H1 (cell line): ENCODE results near the gene FAM120B. TPM values are rescaled to one million over a fixed set of nuclear protein-coding genes. Genes with fewer than 3 reads are reported as not detected.

ENCODE experiments used
- CTCF ChIA-PET: fragments of 300-600 bp; sonication (Branson Sonifier 250); formaldehyde crosslinking; loops from one replicate; lab custom pipeline; 2021; ENCODE audit not compliant: partially characterized antibody; lab: Charles Lee
- POLR2A ChIA-PET: fragments of 300-600 bp; sonication (Branson Sonifier 250); formaldehyde crosslinking; loops from one replicate; lab custom pipeline; 2021; ENCODE audit warnings: inconsistent platforms; ENCODE audit not compliant: partially characterized antibody; lab: Charles Lee
- DNase-seq, 2 experiments: peaks; one replicate each; pipeline versions ENCODE4 v3.0.0 to v3.0.0-alpha.2; 2010 to 2022; ENCODE audit warnings: low spot score in 2 of 2, low read depth in 1 of 2, mixed read lengths in 1 of 2
- FAIRE-seq: peaks from 2 replicates; lab custom pipeline; 2011; peaks lifted over from hg19 to GRCh38; lab: Jason Lieb, UNC
- H2AFZ ChIP-seq: 2 replicates; pipeline ENCODE4 v1.8.1; 2012; ENCODE audit warnings: low read length, inconsistent platforms
- H2AK5ac ChIP-seq: 2 replicates; pipeline ENCODE4 v1.6.1; 2013; ENCODE audit warnings: low read depth, low read length
- H2BK120ac ChIP-seq: replicated peaks from 2 replicates; pipeline ENCODE3; 2013; ENCODE audit warnings: low read depth, low read length, inconsistent platforms
- H2BK12ac ChIP-seq: 2 replicates; pipeline ENCODE4 v1.6.1; 2013; ENCODE audit warnings: low read depth, low read length
- H2BK15ac ChIP-seq: 2 replicates; pipeline ENCODE4 v1.6.1; 2013; ENCODE audit warnings: low read length
- H2BK20ac ChIP-seq: 2 replicates; pipeline ENCODE4 v1.6.1; 2013; ENCODE audit warnings: low read length
- H2BK5ac ChIP-seq: 2 replicates; pipeline ENCODE4 v1.6.1; 2013; ENCODE audit warnings: low read depth, low read length
- H3K14ac ChIP-seq: 2 replicates; pipeline ENCODE4 v1.6.1; 2013; ENCODE audit warnings: inconsistent platforms; ENCODE audit not compliant: insufficient read length
- H3K18ac ChIP-seq: 2 replicates; pipeline ENCODE4 v1.6.1; 2013; ENCODE audit warnings: low read length; ENCODE audit errors: extremely low read depth
- H3K23ac ChIP-seq: 2 replicates; pipeline ENCODE4 v1.6.1; 2013; ENCODE audit warnings: inconsistent platforms; ENCODE audit not compliant: insufficient read length
- H3K23me2 ChIP-seq: 2 replicates; pipeline ENCODE4 v1.6.1; 2013; ENCODE audit warnings: low read depth, low read length
- H3K27ac ChIP-seq: 2 replicates; pipeline ENCODE4 v1.6.1; 2011; ENCODE audit warnings: low read depth, low read length, inconsistent platforms
- H3K27me3 ChIP-seq, 4 experiments: replicated peaks in 1 of 4; 1 replicate in 1 of 4; 2 replicates in 3 of 4; pipeline versions ENCODE4 v1.6.1 to v1.8.1; 2011 to 2013; ENCODE audit warnings: low read length in 3 of 4, mild to moderate bottlenecking in 3 of 4, inconsistent platforms in 2 of 4, mixed read lengths in 2 of 4, moderate library complexity in 1 of 4; ENCODE audit not compliant: control insufficient read depth in 3 of 4, insufficient read depth in 3 of 4; ENCODE audit errors: extremely low read depth in 1 of 4
- H3K36me3 ChIP-seq, 4 experiments: 2 replicates each; pipeline versions ENCODE4 v1.6.1 to v1.8.1; 2011 to 2013; ENCODE audit warnings: mild to moderate bottlenecking in 4 of 4, low read length in 3 of 4, moderate library complexity in 2 of 4, control low read depth in 1 of 4, inconsistent platforms in 1 of 4; ENCODE audit not compliant: insufficient read depth in 4 of 4, control insufficient read depth in 2 of 4
- H3K4ac ChIP-seq: replicated peaks from 2 replicates; pipeline ENCODE3; 2013; ENCODE audit warnings: low read length, low read depth, mixed read lengths, inconsistent platforms; ENCODE audit not compliant: insufficient read length
- H3K4me1 ChIP-seq, 4 experiments: replicated peaks in 1 of 4; 1 replicate in 1 of 4; 2 replicates in 3 of 4; pipeline versions ENCODE4 v1.6.1 to v1.8.1; 2011 to 2013; ENCODE audit warnings: low read length in 3 of 4, inconsistent platforms in 2 of 4, mixed read lengths in 1 of 4; ENCODE audit not compliant: insufficient read depth in 4 of 4, control insufficient read depth in 3 of 4
- H3K4me2 ChIP-seq, 2 experiments: 2 replicates each; pipeline versions ENCODE4 v1.6.1 to v1.8.1; 2011 to 2013; ENCODE audit warnings: low read depth in 2 of 2, low read length in 2 of 2, control low read depth in 1 of 2, inconsistent platforms in 1 of 2, mild to moderate bottlenecking in 1 of 2; ENCODE audit not compliant: insufficient read depth in 1 of 2
- H3K4me3 ChIP-seq, 4 experiments: fragments of 200-600, 300-600 bp in 1 of 4; sonication (generic), shearing (Covaris generic), sonication (Bioruptor Twin) in 1 of 4; 2 replicates each; pipeline versions ENCODE4 v1.5.1 to v1.8.1; 2011 to 2016; ENCODE audit warnings: low read length in 4 of 4, low read depth in 3 of 4, control low read depth in 2 of 4, inconsistent platforms in 2 of 4, mild to moderate bottlenecking in 2 of 4, mixed read lengths in 1 of 4, moderate library complexity in 1 of 4; ENCODE audit not compliant: insufficient read depth in 2 of 4; ENCODE audit errors: extremely low read depth in 1 of 4
- H3K56ac ChIP-seq: replicated peaks from 2 replicates; pipeline ENCODE3; 2013; ENCODE audit warnings: low read depth, mild to moderate bottlenecking, mixed read lengths, low read length, inconsistent platforms; ENCODE audit not compliant: insufficient read length
- H3K79me1 ChIP-seq: 2 replicates; pipeline ENCODE4 v1.6.1; 2013; ENCODE audit warnings: low read depth, low read length, control low read depth
- H3K79me2 ChIP-seq, 2 experiments: 2 replicates each; pipeline versions ENCODE4 v1.6.1 to v1.8.1; 2012 to 2013; ENCODE audit warnings: low read length in 2 of 2, mild to moderate bottlenecking in 2 of 2, inconsistent platforms in 1 of 2; ENCODE audit not compliant: insufficient read depth in 2 of 2, control insufficient read depth in 1 of 2
- H3K9ac ChIP-seq, 4 experiments: replicated peaks in 1 of 4; 1 replicate in 1 of 4; 2 replicates in 3 of 4; pipeline versions ENCODE4 v1.6.1 to v1.8.1; 2011 to 2013; ENCODE audit warnings: low read depth in 3 of 4, low read length in 3 of 4, control low read depth in 2 of 4, mild to moderate bottlenecking in 2 of 4, moderate library complexity in 2 of 4, inconsistent platforms in 1 of 4; ENCODE audit errors: extremely low read depth in 1 of 4
- H3K9me3 ChIP-seq, 2 experiments: 2 replicates each; pipeline versions ENCODE4 v1.6.1 to v1.8.1; 2012 to 2013; ENCODE audit warnings: mild to moderate bottlenecking in 2 of 2, moderate library complexity in 2 of 2, control low read depth in 1 of 2, inconsistent platforms in 1 of 2, low read depth in 1 of 2, low read length in 1 of 2, mixed read lengths in 1 of 2; ENCODE audit not compliant: insufficient read depth in 2 of 2
- H4K20me1 ChIP-seq, 2 experiments: replicated peaks in 1 of 2; 2 replicates each; pipeline versions ENCODE3 to v1.8.1; 2011 to 2013; ENCODE audit warnings: inconsistent platforms in 2 of 2, low read length in 2 of 2, mild to moderate bottlenecking in 1 of 2; ENCODE audit not compliant: insufficient read depth in 2 of 2, control insufficient read depth in 1 of 2
- H4K5ac ChIP-seq: 2 replicates; pipeline ENCODE4 v1.6.1; 2013; ENCODE audit warnings: low read length, low read depth, mixed read lengths, inconsistent platforms; ENCODE audit not compliant: insufficient read length
- H4K8ac ChIP-seq: 2 replicates; pipeline ENCODE4 v1.8.0; 2013; ENCODE audit warnings: mild to moderate bottlenecking, moderate library complexity, low read length, inconsistent platforms; ENCODE audit not compliant: insufficient read depth; ENCODE audit errors: extremely low read depth
- H4K91ac ChIP-seq: replicated peaks from 2 replicates; pipeline ENCODE3; 2013; ENCODE audit warnings: low read length, mixed read lengths, inconsistent platforms; ENCODE audit not compliant: insufficient read length
- CBX8 ChIP-seq: fragments of 300-800, 300-1000 bp; sonication (generic); IDR thresholded peaks from 2 replicates; pipeline ENCODE4 v1.7.1; 2016; ENCODE audit warnings: low read depth, low read length, borderline replicate concordance
- CHD2 ChIP-seq: IDR thresholded peaks from 2 replicates; pipeline ENCODE4 v1.6.1; 2012; ENCODE audit warnings: low read length, improper control_type of control experiment
- EP300 ChIP-seq, 2 experiments: IDR thresholded peaks; 1 replicate in 1 of 2; 2 replicates in 1 of 2; pipeline ENCODE4 v1.6.1; 2011 to 2012; ENCODE audit warnings: low read depth in 2 of 2, low read length in 2 of 2, mild to moderate bottlenecking in 2 of 2, borderline replicate concordance in 1 of 2, inconsistent platforms in 1 of 2, moderate library complexity in 1 of 2
- EZH2 ChIP-seq: fragments of 200-600 bp; sonication (generic); IDR thresholded peaks from 2 replicates; pipeline ENCODE4 v1.7.1; 2012; ENCODE audit warnings: low read depth, mild to moderate bottlenecking, moderate library complexity, low read length, inconsistent platforms; ENCODE audit not compliant: severe bottlenecking
- FOSL1 ChIP-seq: IDR thresholded peaks from 2 replicates; pipeline ENCODE4 v1.6.1; 2011; ENCODE audit warnings: mild to moderate bottlenecking, low read depth, low read length, moderate library complexity; ENCODE audit not compliant: insufficient read depth
- KDM1A ChIP-seq: fragments of 200-600, 300-600 bp; sonication (generic); IDR thresholded peaks from 2 replicates; pipeline ENCODE4 v1.7.1; 2016; ENCODE audit warnings: mild to moderate bottlenecking, low read length, borderline replicate concordance
- RAD21 ChIP-seq, 2 experiments: IDR thresholded peaks in 1 of 2; conservative IDR thresholded peaks in 1 of 2; 2 replicates each; pipeline ENCODE4 v1.6.1; 2011; ENCODE audit warnings: low read depth in 2 of 2, low read length in 2 of 2, improper control_type of control experiment in 1 of 2, inconsistent platforms in 1 of 2, mild to moderate bottlenecking in 1 of 2, moderate library complexity in 1 of 2
- SAP30 ChIP-seq: fragments of 300-600 bp; sonication (generic); IDR thresholded peaks from 2 replicates; pipeline ENCODE4 v1.7.1; 2012; ENCODE audit warnings: low read length, moderate library complexity, mild to moderate bottlenecking, inconsistent platforms; ENCODE audit not compliant: insufficient read depth, insufficient replicate concordance
- SIX5 ChIP-seq: IDR thresholded peaks from 2 replicates; pipeline ENCODE4 v1.6.1; 2011; ENCODE audit warnings: mild to moderate bottlenecking, low read depth, low read length
- SP1 ChIP-seq: IDR thresholded peaks from 2 replicates; pipeline ENCODE4 v1.6.1; 2011; ENCODE audit warnings: low read depth, low read length
- SP2 ChIP-seq: IDR thresholded peaks from 2 replicates; pipeline ENCODE4 v1.6.1; 2012; ENCODE audit warnings: mild to moderate bottlenecking, low read length, inconsistent platforms
- SRF ChIP-seq: IDR thresholded peaks from 2 replicates; pipeline ENCODE4 v1.6.1; 2011; ENCODE audit warnings: mild to moderate bottlenecking, low read depth, low read length, moderate library complexity
- SUZ12 ChIP-seq: fragments of 200-600 bp; sonication (generic); IDR thresholded peaks from 2 replicates; pipeline ENCODE4 v1.6.1; 2012; ENCODE audit warnings: mild to moderate bottlenecking, inconsistent platforms, low read length, moderate library complexity, mixed read lengths
- ZNF274 ChIP-seq: IDR thresholded peaks from 2 replicates; pipeline ENCODE4 v1.7.0; 2012; ENCODE audit warnings: low read length, borderline replicate concordance; ENCODE audit errors: extremely low read depth
- WGBS, 2 experiments: shearing (Covaris generic) in 1 of 2; methylation state at CpG; one replicate each; pipeline versions ENCODE4 v1.1.6 to v1.1.7; 2013 to 2015; ENCODE audit warnings: low lambda C conversion rate in 2 of 2, mixed read lengths in 2 of 2, inconsistent platforms in 1 of 2, low coverage in 1 of 2, missing lambda C conversion rate in 1 of 2; ENCODE audit not compliant: insufficient replicate concordance in 2 of 2, insufficient coverage in 1 of 2, insufficient read length in 1 of 2; ENCODE audit errors: extremely low coverage in 1 of 2, missing lambda C conversion rate in 1 of 2; 5-methylcytosine and 5-hydroxymethylcytosine counted together
- polyA plus RNA-seq, 7 experiments: library from polyadenylated mRNA; depleted of rRNA in 3 of 7; stranded (reverse) in 5 of 7; unstranded in 2 of 7; fragments of >200 nt in 5 of 7; fragments of 200-250 nt in 2 of 7; gene quantifications; 1 replicate in 5 of 7; 2 replicates in 1 of 7; 4 replicates in 1 of 7; pipeline versions ENCODE4 v1.2.1 to v1.2.3, GENCODE V29; 2011 to 2013; ENCODE audit warnings: missing spikeins in 2 of 7, mixed read lengths in 2 of 7
- total RNA-seq: library from RNA; stranded (reverse); fragmentation: NEBNext Ultra II Directional; extraction: Animal tissue kit (Norgen Biotek cat#: 25700); gene quantifications from 2 replicates; pipeline ENCODE4 v1.2.1, GENCODE V29; 2021

The FAM120B gene
- total and polyA plus RNA-seq, 2 of the 8 experiments (the other 6 are each of a cell fraction or from before 2014, with no cell fraction given), result 5.1 to 12.5 TPM

DNA sequence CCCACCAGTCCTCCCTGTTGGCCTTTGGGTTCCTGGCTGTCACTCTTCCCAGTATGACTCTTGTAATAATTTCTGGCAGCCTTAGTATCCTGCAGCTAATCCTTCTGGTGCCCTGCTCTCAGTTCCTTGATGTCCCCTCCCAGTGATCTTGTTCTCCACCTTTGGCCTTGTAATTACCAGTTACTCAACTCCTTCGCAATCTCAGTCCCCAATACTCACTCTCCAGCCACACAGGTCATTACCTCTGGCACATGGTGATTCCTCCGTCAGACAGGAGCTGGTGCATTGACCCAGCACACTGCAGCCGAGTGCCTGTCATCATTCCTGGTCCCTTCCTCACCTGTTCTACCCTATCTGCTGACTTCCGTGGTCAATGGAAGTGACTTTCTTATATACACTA, 101.4 kb downstream of the FAM120B start:
- DNase-seq, result no peak
- Histone ChIP-seq H4K5ac (no peak overlapping the region), H3K36me3 (peaks cover 0 to 6% (median 0%) of the 10 kb centered on the region in 4 experiments; a peak in 1 of 8 replicates), H3K4me1 (peaks cover 6 to 11% (median 7%) of the 10 kb centered on the region in 4 experiments), H3K56ac (no peak overlapping the region), H3K23me2 (no peaks in the 10 kb centered on the region), H3K4me3 (no peak overlapping the region), H3K9ac (no peak overlapping the region), H3K4ac (no peak overlapping the region), H2AFZ (no peak overlapping the region), H3K4me2 (no peak overlapping the region), H4K20me1 (no peaks in the 10 kb centered on the region), H3K18ac (no peak overlapping the region), H2AK5ac (no peak overlapping the region), H2BK5ac (no peak overlapping the region), H3K27ac (no peak overlapping the region), H4K91ac (no peak overlapping the region), H3K23ac (no peak overlapping the region), H3K14ac (no peak overlapping the region), H3K27me3 (no peaks in the 10 kb centered on the region), H2BK20ac (no peak overlapping the region), H2BK120ac (no peak overlapping the region), H2BK12ac (no peak overlapping the region), H3K79me1 (no peaks in the 10 kb centered on the region), H2BK15ac (no peak overlapping the region), H3K79me2 (no peaks in the 10 kb centered on the region), H4K8ac (no peak overlapping the region)
- no peak for FAIRE-seq
- WGBS, 2 experiments, result 90% methylated on average over 4 of the region's 4 CpGs; no CpG with 5 or more reads in 1 of the 2 experiments
- POLR2A ChIA-PET, result interaction anchor here (0.9 kb wide), 1 partner anchor 9 kb away, joined by 3 read pairs; no protein-coding TSS in a partner anchor
- CTCF ChIA-PET, result interaction anchor here (0.6 kb wide), 1 partner anchor 22 kb away, joined by 3 read pairs; no protein-coding TSS in a partner anchor
- no peak for TF ChIP-seq RAD21 (IDR thresholded peaks at IDR 0.05 in 1 of 2, conservative IDR thresholded peaks at IDR 0.05 in 1 of 2; ENCODE audit: low read depth in 2 of 2, low read length in 2 of 2)
- no peak for TF ChIP-seq KDM1A
- no peak for TF ChIP-seq ZNF274
- no peak for TF ChIP-seq EZH2
- no peak for TF ChIP-seq SAP30
- no peak for TF ChIP-seq SRF
- TF ChIP-seq CHD2, result no peak
- TF ChIP-seq EP300 (IDR thresholded peaks at IDR 0.05; ENCODE audit: borderline replicate concordance in 1 of 2, low read depth in 2 of 2, low read length in 2 of 2), result no peak
- no peak for TF ChIP-seq SIX5
- no peak for TF ChIP-seq SUZ12
- TF ChIP-seq FOSL1, result no peak
- TF ChIP-seq CBX8, result no peak
- TF ChIP-seq SP2, result no peak
- no peak for TF ChIP-seq SP1
- TF ChIP-seq, all 59 proteins: peak for 0
- H3K9me3 ChIP-seq, result no peaks in the 10 kb centered on the region
